CD14-positive monocyte (primary cell): ENCODE data around the gene ADCYAP1. TPM values are rescaled to one million over a fixed set of nuclear protein-coding genes. Genes with fewer than 3 reads are reported as not detected.

Experiments used
- DNase-seq, 3 donors: peaks; one replicate each; pipeline ENCODE4 v3.0.0-alpha.2; 2011 to 2022
- H2AFZ ChIP-seq: 2 replicates; pipeline ENCODE4 v1.6.0; 2012; ENCODE audit warnings: mild to moderate bottlenecking, low read depth, low read length, inconsistent platforms; ENCODE audit not compliant: insufficient read depth, poor library complexity, severe bottlenecking
- H3K27ac ChIP-seq, 2 donors: 1 replicate in 1 of 2; 2 replicates in 1 of 2; pipeline ENCODE4 v1.5.1; 2012 to 2013; ENCODE audit warnings: low read length in 2 of 2, control low read depth in 1 of 2, inconsistent platforms in 1 of 2, low read depth in 1 of 2, mild to moderate bottlenecking in 1 of 2
- H3K27me3 ChIP-seq, 2 donors: one replicate each; pipeline versions ENCODE4 v1.6.0 to v1.6.1; 2011 to 2013; ENCODE audit warnings: low read length in 2 of 2; ENCODE audit not compliant: control insufficient read depth in 2 of 2, insufficient read depth in 2 of 2
- H3K36me3 ChIP-seq, 2 donors: replicated peaks in 1 of 2; 1 replicate in 1 of 2; 2 replicates in 1 of 2; pipeline versions ENCODE4 v1.5.1 to v1.6.1; 2012 to 2013; ENCODE audit warnings: low read length in 2 of 2, control low read depth in 1 of 2, inconsistent platforms in 1 of 2, mild to moderate bottlenecking in 1 of 2; ENCODE audit not compliant: insufficient read depth in 2 of 2, control insufficient read depth in 1 of 2
- H3K4me1 ChIP-seq, 2 donors: 1 replicate in 1 of 2; 2 replicates in 1 of 2; pipeline versions ENCODE4 v1.5.1 to v1.6.1; 2012 to 2013; ENCODE audit warnings: low read length in 2 of 2, control low read depth in 1 of 2, inconsistent platforms in 1 of 2, mild to moderate bottlenecking in 1 of 2, moderate library complexity in 1 of 2; ENCODE audit not compliant: insufficient read depth in 2 of 2, control insufficient read depth in 1 of 2
- H3K4me2 ChIP-seq: replicated peaks from 2 replicates; pipeline ENCODE3; 2012; ENCODE audit warnings: low read length, moderate library complexity, mild to moderate bottlenecking; ENCODE audit not compliant: poor library complexity, severe bottlenecking; ENCODE audit errors: extremely low read depth
- H3K4me3 ChIP-seq, 3 experiments: fragments of 200-600 bp in 1 of 3; sonication (generic) in 1 of 3; replicated peaks in 1 of 3; 1 replicate in 2 of 3; 2 replicates in 1 of 3; pipeline ENCODE4 v1.5.1; 2011 to 2013; ENCODE audit warnings: low read length in 3 of 3, mild to moderate bottlenecking in 3 of 3, control low read depth in 2 of 3, low read depth in 2 of 3, inconsistent platforms in 1 of 3, moderate library complexity in 1 of 3
- H3K79me2 ChIP-seq: 2 replicates; pipeline ENCODE4 v1.6.0; 2012; ENCODE audit warnings: mild to moderate bottlenecking, control low read depth, inconsistent platforms, low read length, moderate library complexity; ENCODE audit not compliant: insufficient read depth
- H3K9ac ChIP-seq: 2 replicates; pipeline ENCODE4 v1.6.0; 2017; ENCODE audit warnings: low read length, mild to moderate bottlenecking; ENCODE audit not compliant: insufficient read depth, poor library complexity, severe bottlenecking
- H3K9me3 ChIP-seq, 2 donors: replicated peaks in 1 of 2; 1 replicate in 1 of 2; 2 replicates in 1 of 2; pipeline versions ENCODE4 v1.5.1 to v1.6.1; 2012 to 2013; ENCODE audit warnings: low read length in 2 of 2, control low read depth in 1 of 2; ENCODE audit not compliant: control insufficient read depth in 1 of 2, insufficient read depth in 1 of 2
- H4K20me1 ChIP-seq: 2 replicates; pipeline ENCODE4 v1.6.0; 2012; ENCODE audit warnings: mild to moderate bottlenecking, low read length, control low read depth, moderate library complexity; ENCODE audit not compliant: insufficient read depth
- H3K27ac Mint-ChIP-seq, 7 donors: one replicate each; pipeline ENCODE4 v1.8.0; 2020; ENCODE audit warnings: mild to moderate bottlenecking in 7 of 7, mixed read lengths in 7 of 7, moderate library complexity in 6 of 7, inconsistent platforms in 2 of 7
- H3K27me3 Mint-ChIP-seq, 3 donors: one replicate each; pipeline ENCODE4 v1.8.0; 2021 to 2022; ENCODE audit warnings: low read depth in 3 of 3, mild to moderate bottlenecking in 3 of 3, mixed read lengths in 3 of 3, moderate library complexity in 3 of 3, inconsistent platforms in 1 of 3
- H3K36me3 Mint-ChIP-seq, 2 donors: one replicate each; pipeline ENCODE4 v1.8.0; 2020; ENCODE audit warnings: mixed read lengths in 2 of 2, inconsistent platforms in 1 of 2, mild to moderate bottlenecking in 1 of 2
- H3K4me1 Mint-ChIP-seq: one replicate; pipeline ENCODE4 v1.8.0; 2020; ENCODE audit warnings: mild to moderate bottlenecking, mixed read lengths
- H3K4me3 Mint-ChIP-seq, 2 donors: one replicate each; pipeline ENCODE4 v1.8.0; 2020; ENCODE audit warnings: mild to moderate bottlenecking in 2 of 2, mixed read lengths in 2 of 2, moderate library complexity in 1 of 2
- H3K9me3 Mint-ChIP-seq, 7 donors: one replicate each; pipeline ENCODE4 v1.8.0; 2020 to 2022; ENCODE audit warnings: mixed read lengths in 7 of 7, mild to moderate bottlenecking in 6 of 7, moderate library complexity in 6 of 7, inconsistent platforms in 2 of 7
- CTCF ChIP-seq: fragments of 200-600 bp; IDR thresholded peaks from one replicate; pipeline ENCODE4 v1.8.0; 2022; ENCODE audit warnings: antibody characterized with exemption, mild to moderate bottlenecking
- WGBS: methylation state at CpG from one replicate; pipeline ENCODE4 v1.1.5; 2013; ENCODE audit warnings: missing lambda C conversion rate; ENCODE audit not compliant: insufficient coverage; 5-methylcytosine and 5-hydroxymethylcytosine counted together
- intact Hi-C, 2 donors: fragments of 100-400 bp; cut with micrococcal nuclease; formaldehyde crosslinking; loops; one replicate each; pipeline versions ENCODE4 v1.15.0 to v1.15.1; 2023
- polyA plus RNA-seq, 3 donors: library from polyadenylated mRNA; depleted of rRNA in 1 of 3; unstranded in 2 of 3; stranded (reverse) in 1 of 3; fragments of 300-500 nt in 2 of 3; fragments of >200 nt in 1 of 3; fragmentation: Illumina TruSeq in 2 of 3; gene quantifications; 1 replicate in 2 of 3; 2 replicates in 1 of 3; pipeline ENCODE4 v1.2.3, GENCODE V29; 2012 to 2021

ADCYAP1 gene
- polyA plus RNA-seq, 3 donors: not detected

DNA sequence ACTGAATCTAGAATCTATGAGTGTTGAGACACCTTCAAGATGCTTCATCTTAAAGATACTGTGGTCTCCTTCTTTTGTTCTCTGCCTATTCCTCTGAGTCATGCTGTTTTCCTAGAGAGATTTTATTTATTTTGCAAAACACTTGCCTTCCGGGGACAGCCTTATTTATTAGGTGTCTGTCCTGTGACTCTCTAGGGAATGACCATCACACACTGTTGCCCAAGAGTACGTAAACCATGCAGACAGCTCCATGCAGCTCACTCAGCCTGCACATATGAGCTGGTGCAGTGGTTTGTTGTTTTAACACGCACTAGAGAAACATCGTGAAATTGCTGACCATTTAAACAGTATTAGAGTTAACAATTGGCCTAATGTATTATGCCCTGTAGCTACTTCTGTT is 12.4 kb upstream of the ADCYAP1 start:
- H3K27me3 Mint-ChIP-seq: peaks cover 5 to 15% (median 14%) of the 10 kb centered on the region in 3 donors
- Histone ChIP-seq H2AFZ (no peak overlapping the region), H3K36me3 (no peaks in the 10 kb centered on the region), H3K4me2 (no peak overlapping the region), H3K9me3 (no peaks in the 10 kb centered on the region), H3K9ac (no peak overlapping the region), H3K27ac (no peak overlapping the region), H3K4me1 (no peaks in the 10 kb centered on the region), H3K4me3 (no peak overlapping the region), H4K20me1 (no peaks in the 10 kb centered on the region), H3K27me3 (peaks cover 3 to 6% of the 10 kb centered on the region in 2 donors), H3K79me2 (no peaks in the 10 kb centered on the region)
- 50% methylated on average over 2 of the region's 4 CpGs for WGBS
- intact Hi-C loops: no loop called here
- no peaks in the 10 kb centered on the region for H3K4me1 Mint-ChIP-seq
- H3K36me3 Mint-ChIP-seq: no peaks in the 10 kb centered on the region
- no peak overlapping the region for H3K27ac Mint-ChIP-seq
- peaks cover 0 to 5% (median 0%) of the 10 kb centered on the region in 7 donors for H3K9me3 Mint-ChIP-seq
- no peak overlapping the region for H3K4me3 Mint-ChIP-seq
- no peak for DNase-seq
- TF ChIP-seq CTCF: no peak

GRCh38 chr18:896315-896714 is 8.4 kb upstream of the ADCYAP1 start:
- H2AFZ ChIP-seq: no peak overlapping the region
- no peaks in the 10 kb centered on the region for H3K9me3 ChIP-seq
- no CpG with 5 or more reads among the region's 1 CpG for WGBS
- intact Hi-C loops: no loop called here
- H3K27ac ChIP-seq: no peak overlapping the region
- no peaks in the 10 kb centered on the region for H3K79me2 ChIP-seq
- Mint-ChIP-seq H3K27ac (no peak overlapping the region), H3K27me3 (peaks cover 18 to 21% (median 20%) of the 10 kb centered on the region in 3 donors), H3K9me3 (no peaks in the 10 kb centered on the region), H3K4me3 (no peak overlapping the region), H3K4me1 (no peaks in the 10 kb centered on the region), H3K36me3 (no peaks in the 10 kb centered on the region)
- no peak overlapping the region for H3K9ac ChIP-seq
- H4K20me1 ChIP-seq: no peaks in the 10 kb centered on the region
- H3K36me3 ChIP-seq: no peaks in the 10 kb centered on the region
- DNase-seq: no peak
- H3K4me2 ChIP-seq: no peak overlapping the region
- no peak overlapping the region for H3K4me3 ChIP-seq
- no peak for TF ChIP-seq CTCF
- no peaks in the 10 kb centered on the region for H3K4me1 ChIP-seq
- peaks cover 10 to 18% of the 10 kb centered on the region in 2 donors for H3K27me3 ChIP-seq
